HG03378 (cell line): ENCODE data around the gene IBA57.
"Not testable (repeated sequence)": the region's sequence is repeated elsewhere in the genome, so short reads cannot be mapped to it uniquely, and the experiment has no call there.

Experiments
- ATAC-seq: cut with Tn5 transposase; IDR thresholded peaks from one replicate; pipeline ENCODE4 v1.9.1; 2021; ENCODE audit warnings: mild to moderate bottlenecking, moderate library complexity; ENCODE audit not compliant: unreplicated experiment

Gene IBA57

GRCh38 chr1:228224198-228225164 is 58.9 kb downstream of the IBA57 start:
- no peak for ATAC-seq

DNA sequence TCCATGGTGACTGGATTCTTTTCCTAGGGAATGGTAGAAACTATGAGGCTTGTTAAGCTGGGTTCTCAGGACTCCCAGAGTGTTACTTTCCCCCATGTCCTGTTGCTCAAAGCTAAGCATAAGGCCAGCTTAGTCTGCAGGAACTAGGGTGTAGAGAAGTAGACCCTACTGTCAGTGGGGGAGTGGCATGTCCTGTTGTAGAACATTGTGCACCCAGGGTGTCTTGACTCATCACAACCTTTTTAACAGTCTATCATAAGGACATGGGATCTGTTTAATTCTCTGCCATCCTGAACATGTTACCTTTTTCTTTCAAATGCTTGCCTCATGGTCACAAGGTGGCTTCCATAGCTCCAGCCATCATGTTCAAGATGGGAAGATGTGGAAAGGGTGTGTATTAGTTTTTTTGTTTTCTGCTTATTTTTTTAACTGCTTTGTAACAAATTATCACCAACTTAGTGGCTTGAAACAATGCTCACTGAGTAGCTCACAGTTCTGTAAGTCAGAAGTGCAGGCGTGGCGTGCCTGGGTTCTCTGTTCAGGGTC is 59.6 kb downstream of the IBA57 start:
- ATAC-seq = no peak

GRCh38 chr1:228225740-228226139 is 60.1 kb downstream of the IBA57 start:
- ATAC-seq = no peak

DNA sequence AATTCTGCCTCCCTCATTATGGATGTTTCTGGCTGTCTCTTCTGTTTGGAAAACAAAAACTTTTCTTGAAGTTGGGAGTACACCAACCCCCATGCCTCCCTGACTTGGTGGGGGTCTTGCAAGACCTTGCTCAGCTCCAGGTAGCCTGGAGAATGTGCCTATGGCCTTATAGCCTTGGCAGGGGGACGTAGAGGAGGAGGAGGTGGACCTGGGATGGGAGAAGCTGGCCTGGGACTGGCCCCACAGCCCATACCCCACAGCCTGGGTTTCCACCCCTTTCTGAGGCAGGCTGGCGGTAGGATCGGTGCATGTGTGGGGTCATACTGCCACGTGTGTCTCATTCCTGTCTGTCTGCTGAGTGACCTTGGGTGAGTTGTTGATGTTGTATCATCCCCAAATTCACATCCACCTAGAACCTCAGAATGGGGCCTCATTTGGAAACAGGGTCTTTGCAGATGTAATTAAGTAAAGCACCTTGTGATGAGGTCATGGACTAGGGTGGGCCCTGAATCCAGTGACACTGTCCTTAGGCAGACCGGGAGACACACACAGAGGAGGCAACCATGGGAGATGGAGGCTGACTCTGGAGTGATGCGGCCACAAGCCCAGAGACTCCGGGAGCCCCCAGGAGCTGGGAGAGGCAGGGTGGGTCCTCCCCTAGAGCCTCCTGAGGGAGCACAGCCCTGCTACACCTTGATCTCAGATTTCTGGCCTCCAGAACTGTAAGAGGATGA is 60.7 kb downstream of the IBA57 start:
- no peak for ATAC-seq

DNA sequence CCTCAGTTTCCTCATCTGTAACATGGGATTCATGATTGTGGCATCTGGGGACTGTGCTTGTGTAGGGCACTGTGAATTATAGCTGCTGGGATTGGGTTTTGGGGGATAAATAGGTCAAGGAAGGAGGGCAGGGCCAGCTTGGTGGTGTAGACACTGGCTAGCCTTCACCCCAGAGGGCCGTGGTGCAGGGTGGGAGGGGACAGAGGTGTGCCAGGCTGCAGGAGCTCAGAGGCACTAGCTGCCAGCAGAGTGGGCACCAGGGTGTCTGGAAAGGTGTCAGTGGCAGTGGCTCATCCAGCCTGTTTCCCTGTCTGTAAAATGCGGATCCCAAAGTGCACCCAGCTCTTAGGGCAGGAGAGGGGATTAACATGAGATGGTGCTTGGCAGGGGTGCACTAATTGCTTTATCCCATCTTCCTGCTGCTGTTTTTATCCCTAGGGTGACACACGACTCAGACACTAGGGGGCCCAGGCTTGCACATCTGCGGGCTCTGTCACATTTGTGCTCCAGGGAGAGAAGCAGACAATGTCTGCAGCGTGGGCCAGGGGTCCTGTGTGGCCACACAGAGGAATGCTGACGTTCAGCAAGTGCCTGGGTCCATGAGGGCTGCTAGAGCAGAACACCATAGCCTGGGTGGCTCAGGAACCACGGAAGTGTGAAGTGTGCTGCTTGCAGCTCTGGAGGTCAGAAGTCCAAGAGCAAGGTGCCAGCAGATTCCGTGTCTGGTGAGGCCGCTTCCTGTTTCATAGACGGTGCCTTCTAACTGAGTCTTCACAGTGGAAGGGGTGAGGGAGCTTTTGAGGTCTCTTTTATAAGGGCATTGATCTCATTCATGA is 61.6 kb downstream of the IBA57 start:
- ATAC-seq = no peak

GRCh38 chr1:228228147-228228546 is 62.5 kb downstream of the IBA57 start:
- ATAC-seq = not testable (repeated sequence)

DNA sequence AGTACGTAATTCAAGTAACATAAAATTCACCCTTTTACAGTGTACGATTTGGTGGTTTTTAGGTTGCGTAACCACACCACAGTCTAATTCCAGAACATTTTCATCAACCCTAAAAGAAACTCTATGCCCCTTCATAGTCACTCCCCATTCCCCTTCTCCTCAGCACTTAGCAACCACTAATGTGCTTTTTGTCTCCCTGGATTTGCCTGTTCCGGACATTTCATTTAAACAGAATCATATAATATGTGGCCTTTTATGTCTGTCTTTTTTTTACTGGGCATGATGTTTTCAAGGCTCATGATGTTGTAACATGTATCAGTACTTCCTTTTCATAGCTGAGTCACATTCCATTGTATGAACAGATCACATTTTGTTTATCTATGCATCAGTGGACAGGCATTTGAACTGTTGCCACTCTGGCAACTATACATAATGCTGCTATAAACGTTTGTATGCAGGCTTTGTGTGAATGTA is 63.0 kb downstream of the IBA57 start:
- ATAC-seq = no peak

- no peak for ATAC-seq
Measured at GRCh38 chr1:228231189-228231588, 65.6 kb downstream of the IBA57 start.
